Activated CD4-positive, alpha-beta T cell treated with anti-CD3 and anti-CD28 coated beads, Interleukin-2, Interleukin-4, amounts not matched to agents 100 ng/mL and 50 ng/mL, durations not matched to agents 16 hours and 8 hours (primary cell): Measurements from ENCODE around the gene ALG3.

ENCODE experiments used
- DNase-seq: peaks from one replicate; pipeline ENCODE4 v3.0.0-alpha.2; 2020; ENCODE audit warnings: low spot score

Gene ALG3

DNA sequence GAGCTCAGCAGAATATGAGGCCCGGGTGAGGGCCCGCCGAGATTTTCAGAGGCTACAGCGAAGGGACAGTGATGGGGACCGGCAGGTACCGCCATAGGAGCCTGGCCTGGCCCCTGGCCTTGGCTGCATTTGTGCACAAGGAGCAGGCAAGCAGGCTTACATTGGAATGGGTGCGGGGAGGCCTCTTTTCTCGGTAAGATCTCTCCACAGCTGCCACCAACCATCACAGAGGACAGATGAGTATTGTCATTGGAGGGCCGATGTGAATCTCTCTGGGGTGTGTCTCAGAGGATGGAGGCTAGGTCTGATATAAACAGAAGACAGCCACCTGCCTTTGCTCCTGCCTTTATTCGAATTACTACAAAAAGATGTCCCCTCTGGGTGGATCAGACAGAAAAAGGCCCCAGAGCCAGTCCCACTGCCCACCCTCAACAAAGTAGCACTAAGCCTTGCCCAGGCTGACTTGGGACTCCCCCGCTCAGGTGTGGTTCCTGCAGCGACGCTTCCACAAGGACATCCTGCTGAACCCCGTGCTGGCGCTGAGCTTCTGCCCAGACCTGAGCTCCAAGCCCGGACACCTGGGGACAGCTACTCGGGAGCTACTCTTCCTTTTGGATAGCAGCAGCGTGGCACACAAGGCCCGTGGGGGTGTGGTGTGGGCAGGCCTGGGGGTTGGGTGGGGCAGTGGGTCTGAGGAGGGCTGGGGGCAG, 13.9 kb downstream of the ALG3 start:
- DNase-seq: no peak

DNA sequence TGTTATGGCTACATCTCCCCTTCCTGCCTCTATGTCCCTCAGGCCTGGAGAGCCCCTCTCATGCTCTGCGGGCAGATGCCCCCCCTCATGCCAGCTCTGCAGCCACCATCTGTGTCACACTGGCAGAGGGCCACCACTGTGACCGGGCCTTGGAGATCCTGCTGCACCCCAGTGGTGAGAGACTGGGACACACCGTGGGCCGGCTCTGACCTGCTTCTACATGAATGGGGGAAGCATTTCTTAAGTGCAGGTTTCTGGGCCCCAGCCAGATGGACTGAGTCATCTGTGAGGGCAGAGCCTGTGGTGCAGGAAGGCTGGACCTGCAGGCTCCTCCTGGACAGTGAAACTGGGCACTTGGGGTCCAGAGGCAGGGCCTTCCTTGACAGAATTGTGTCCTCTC, 14.5 kb downstream of the ALG3 start:
- no peak for DNase-seq

DNA sequence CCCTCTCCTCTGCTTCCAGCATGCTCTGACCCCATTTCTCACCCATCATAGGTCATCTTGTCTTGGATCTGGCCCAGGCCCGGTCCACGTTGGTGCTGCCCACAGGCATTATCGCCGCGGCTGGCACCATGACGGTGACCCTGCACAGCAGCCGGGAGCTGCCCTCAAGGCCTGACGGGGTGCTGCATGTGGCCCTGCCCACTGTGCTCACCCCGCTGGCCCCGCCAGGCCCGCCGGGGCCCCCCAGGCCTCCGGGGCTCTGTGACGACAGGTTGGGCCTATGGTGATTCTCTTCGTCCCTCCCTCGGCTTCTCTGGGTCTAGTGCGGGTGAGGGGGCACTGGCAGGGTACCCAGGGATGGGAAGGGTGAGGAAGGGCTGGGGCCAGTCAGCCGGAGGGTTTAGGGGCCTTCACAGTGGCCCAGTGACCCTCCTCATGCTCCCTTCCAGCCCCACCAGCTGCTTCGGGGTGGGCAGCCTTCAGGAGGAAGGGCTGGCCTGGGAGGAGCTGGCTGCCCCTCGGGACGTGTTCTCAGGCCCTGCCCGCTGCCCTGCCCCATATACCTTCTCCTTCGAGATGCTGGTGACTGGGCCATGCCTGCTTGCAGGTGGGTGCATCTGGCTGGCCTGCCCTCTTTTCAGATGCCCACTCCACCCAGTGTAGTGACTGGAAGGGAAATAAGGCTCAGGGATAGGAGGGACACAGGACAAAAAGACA, 15.5 kb downstream of the ALG3 start:
- DNase-seq: no peak

DNA sequence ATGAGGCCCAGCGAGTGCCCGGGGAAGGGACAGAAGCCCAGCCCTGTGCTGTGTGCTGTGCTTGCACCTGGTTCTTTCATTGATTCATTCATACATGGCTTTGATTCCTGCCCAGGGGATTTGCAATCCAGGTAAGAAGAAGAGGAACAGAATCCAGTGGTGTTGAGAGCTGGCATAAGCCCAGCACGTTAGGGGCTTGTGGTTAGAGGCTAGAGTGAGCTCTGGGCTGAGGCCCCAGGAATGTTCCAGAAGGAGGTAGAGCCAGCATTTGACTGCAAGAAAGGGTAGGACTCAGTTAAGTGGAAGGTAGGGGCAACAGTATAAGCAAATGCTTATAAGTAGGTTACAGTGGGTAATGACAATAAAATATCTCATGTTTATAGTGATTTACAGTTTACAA, 17.1 kb downstream of the ALG3 start:
- no peak for DNase-seq

DNA sequence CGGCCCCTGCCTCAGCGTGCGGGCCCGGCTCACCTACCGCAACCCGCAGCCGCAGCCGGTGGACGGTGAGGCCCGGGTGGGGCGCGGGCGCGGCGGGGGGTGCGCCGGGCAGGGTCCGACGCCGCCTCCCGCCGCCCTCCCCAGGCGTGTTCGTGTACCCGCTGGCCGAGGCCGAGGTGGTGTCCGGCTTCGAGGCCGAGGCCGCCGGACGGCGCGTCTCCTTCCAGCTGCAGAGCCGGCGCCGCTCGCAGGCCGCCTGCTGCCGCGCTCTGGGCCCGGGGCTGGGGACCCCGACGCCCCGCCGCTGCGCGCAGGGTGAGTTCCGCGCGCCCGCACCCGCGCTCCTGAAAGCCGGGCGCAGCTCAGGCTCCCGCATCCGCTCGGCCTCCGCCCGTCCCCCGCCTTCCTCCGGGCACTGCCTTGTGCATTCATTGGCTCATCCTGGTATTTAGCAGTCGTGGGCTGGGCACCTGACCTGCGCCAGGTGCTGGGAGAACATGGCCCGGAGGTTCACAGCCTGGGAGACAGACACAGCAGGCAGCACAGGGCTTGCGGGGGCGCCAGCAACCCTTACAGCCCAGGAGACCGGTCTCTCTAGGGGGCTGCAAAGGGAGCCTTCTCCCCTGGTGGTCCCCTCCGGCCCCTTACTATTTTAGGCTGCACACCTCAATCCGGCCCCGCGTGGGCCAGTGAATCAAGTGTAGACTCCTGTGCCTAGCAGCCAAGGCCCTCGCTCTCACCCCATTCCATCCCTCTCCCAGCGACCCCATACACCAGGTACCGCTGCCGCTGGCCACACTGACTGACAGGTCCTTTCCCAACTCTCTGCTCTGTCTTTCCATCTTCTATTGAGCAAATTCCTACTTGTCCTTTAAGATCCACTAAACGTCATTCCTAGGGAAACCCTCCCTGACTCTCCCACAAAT, 17.9 kb downstream of the ALG3 start:
- DNase-seq: no peak

DNA sequence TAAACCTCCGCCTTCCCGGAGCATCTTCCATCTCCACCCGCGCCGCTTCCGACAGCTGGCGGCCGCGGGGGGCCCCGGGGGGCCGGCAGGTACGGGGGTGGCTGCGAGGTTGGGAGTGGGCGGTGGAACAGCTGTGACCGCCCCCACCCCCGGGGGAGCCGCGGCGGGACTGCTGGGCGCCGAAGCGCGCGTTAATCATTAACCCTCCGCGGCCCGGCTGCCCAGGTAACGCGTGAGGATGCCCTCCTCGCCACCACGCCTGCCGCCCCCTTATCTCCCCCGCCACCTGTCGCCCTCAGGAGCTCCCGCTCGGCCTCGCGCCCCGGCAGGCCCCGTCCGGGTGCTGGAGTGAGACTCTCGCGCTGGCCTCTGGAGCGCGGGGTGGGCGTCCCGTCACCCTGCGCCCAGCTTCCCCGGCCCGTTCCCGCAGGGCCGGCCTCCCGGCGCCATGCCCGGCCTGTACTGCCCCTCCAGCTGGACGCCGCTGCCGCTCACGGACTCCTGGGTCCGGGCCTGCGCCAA, 18.6 kb downstream of the ALG3 start:
- DNase-seq: no peak

DNA sequence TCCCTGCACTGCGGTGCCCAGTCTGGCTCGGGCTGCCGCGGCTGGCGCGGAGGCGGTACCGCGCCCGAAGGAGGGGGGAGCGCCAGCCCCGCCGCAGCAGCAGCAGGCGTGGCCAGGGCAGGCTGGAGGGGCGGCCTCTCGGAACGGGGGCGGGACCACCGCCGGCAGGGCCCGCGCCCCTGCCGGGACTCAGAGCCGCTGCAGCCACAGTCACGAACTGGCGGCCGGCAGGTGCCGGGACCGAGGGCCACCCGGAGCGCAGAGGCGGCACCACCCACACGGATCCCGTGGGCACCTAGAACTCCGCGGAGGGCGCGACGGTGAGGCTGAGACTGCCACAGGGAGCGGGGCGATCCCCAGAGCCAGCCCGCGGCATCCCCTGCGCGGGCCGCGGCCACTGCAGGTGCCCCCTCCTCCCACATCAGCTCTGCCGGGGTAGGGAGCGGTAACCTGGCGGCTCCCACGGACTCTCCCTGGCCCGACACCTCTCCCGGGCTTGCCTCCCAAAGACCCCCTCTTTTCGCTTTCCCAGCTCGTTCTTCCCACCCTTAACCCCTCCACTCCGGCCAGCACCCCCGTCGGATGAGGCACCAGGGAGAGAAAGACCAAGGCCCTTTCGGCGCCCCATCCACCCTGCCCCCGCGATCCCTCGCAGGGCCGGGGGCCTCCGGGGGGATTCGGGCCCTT, 19.2 kb downstream of the ALG3 start, which contains the start of gene VWA5B2:
VWA5B2 (plus strand) TSS at position 192 of the 687 bp plus-strand sequence. CDS start 944 bp downstream, outside the sequence.
- peak; percentile 39 for DNase-seq

DNA sequence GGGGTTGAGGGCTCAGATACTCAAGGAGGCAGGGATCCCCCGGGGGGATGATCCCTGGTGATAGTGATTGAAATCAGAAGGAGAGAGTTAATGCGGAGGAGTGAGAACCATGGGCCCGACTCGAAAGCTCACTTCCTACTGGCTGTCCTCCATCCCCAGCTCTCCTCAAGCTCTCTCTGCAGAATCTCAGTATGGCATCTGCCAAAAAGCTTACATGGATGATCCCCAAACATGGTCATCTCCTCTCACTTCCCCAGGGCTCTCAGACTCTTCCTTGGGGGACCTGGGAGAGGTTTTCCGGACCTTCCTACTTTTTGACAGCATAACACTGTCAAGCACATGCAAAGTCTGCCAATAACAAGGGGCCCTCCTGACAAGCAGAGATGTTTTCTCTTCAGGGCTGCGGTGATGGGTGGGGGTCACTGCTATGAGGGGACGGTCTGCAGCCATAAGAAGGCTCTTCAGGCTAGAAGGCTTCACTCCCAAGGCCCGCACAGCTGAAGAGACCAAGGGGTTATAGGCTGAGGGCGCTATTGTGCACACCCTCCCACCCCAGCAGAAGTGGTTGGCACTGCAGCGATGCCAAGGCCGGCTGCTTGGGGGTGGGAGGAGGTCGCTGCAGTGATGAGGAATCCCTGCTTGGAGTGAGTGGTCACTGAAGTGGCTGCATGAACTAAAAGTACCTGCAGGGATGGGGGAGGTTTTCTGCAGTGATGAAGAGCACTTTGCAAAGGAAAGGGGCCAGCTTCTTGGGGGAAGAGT, 20.2 kb downstream of the ALG3 start:
- DNase-seq: no peak

DNA sequence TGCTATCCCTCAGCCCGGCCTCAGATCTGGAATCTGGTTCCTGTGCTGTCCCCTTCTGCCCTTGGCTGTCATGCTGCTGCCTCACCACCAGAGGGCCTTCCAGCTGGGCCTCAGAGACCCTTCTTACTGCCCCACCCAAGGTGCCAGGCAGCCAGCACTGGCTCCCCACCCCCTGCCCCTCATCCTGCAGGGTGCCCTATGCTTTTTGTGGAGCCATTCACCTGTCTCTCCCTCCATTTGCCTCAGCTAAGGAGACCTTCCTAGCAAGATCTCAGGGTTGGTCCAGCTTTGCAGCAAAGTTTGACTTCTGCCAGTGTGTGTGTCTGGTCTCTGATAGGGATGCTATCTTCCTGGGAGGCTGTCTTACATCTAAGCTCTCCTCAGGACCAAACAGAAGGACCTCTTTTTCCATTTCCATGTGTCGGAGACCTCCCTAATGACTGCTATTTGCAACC, 21.3 kb downstream of the ALG3 start:
- peak; percentile 58 for DNase-seq

DNA sequence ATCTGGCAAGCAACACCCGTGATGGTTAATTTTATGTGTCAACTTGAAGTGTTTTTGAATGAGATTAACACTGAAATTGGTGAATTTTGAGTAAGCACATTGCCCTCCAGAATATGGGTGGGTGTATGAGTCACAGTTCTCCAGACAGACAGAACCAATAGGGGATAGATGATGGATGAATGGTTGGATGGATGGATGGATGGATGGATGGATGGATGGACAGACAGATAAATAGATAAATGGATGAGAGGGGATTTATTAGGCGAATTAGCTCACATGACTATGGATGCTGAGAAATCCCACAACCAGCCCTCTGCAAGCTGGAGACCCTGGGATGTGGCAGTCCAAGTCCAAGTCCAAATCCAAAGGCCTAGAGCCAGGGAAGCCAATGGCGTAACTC, 24.8 kb downstream of the ALG3 start:
- no peak for DNase-seq

DNA sequence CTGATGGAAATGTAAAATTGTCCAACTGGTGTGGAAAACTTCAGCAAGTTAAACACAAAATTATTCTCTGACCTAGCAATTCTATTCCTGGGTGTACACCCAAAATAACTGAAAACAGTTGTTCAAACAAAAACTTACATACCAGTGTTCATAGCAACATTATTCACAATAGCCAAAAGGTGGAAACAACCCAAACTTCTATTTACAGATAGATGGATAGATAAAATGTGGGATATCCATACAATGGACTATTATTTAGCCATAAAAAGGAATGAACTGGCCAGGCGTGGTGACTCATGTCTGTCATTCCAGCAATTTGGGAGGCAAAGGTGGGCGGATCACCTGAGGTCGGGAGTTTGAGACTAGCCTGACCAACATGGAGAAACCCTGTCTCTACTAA, 26.2 kb downstream of the ALG3 start:
- no peak for DNase-seq

DNA sequence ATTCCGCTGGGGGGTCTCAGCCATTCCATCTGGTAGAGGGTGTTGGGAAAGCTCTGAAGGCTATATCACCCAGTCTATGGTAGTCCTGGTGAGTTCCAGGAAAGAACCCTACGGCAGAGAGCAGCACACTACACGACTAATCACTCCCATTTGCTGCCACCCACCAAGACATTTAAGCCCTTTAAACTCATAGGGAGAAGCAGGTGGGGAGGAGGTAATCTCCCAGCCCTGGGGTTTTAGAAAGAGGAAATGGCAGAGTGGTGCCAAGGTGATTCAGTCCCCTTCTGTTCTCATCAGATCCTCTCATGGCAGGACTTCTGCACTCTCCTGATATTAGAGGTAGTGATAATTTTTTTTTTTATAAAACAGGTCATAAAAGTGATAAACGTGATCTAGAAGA, 29.9 kb downstream of the ALG3 start:
- no peak for DNase-seq

DNA sequence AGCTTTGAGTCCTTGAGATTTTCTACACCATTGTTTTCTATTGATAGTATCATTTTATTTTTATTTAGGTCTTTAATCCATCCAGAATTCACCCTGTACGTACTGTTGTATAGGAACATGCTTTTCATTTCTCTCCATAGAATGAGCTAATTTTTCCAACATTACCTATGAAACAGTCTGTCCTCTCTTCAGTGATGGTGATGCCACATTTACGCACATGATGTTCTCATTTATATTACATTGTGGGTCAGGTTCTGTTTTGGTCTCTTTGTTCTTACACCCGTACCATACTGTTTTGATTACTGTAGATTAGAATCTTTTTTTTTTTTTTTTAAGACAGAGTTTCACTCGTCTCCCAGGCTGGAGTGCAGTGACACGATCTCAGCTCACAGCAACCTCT, 37.0 kb downstream of the ALG3 start:
- no peak for DNase-seq

DNA sequence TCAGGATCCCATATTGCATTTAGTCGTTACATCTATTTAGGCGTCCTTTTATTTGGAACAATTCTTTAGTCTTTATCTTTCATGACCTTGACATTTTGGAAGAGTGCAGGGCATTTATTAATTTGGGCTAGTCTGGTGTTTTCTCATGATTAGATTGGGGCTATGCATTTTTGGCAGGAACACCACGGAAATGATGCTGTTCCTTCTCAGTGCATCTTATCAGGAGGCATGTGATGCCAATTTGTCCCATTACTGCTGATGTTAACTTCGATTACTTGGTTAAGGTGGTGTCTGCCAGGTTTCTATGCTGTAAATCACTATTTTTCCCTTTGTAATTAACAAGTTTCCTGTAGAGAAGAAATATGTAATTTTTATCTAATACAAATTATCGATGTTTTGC, 37.5 kb downstream of the ALG3 start:
- DNase-seq: no peak

DNA sequence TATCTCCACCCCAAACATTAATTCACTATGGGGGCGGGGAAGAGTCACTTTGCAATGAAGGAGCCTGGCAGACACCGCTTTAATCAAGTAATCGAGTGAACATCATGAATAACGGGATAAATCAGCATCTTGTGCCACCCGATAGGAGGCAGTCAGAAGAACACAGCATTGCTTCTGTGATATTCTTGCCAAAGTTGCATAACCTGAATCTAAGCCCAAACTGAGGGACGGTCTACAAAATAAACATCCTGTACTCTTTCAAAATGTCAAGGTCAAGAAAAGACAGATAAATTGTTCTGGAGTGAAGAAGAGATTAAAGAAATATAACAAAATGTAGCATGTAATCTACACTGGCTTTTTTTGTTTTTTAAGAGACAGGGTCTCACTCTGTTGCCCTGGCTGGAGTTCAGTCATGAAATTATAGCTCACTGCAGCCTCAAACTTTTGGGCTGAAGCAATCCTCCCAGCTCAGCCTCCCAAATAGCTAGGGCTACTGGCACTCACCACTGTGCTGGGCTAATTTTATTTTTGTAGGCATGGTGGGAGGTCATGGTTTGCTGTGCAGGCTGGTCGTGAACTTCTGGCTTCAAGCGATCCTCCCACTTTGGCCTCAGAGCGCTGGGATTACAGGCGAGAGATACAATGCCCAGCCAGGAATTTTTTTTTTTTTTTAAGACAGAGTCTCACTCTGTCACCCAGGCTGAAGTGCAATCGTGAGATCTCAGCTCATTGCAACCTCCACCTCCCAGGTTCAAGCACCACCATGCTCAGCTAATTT, 39.4 kb downstream of the ALG3 start:
- DNase-seq: no peak

DNA sequence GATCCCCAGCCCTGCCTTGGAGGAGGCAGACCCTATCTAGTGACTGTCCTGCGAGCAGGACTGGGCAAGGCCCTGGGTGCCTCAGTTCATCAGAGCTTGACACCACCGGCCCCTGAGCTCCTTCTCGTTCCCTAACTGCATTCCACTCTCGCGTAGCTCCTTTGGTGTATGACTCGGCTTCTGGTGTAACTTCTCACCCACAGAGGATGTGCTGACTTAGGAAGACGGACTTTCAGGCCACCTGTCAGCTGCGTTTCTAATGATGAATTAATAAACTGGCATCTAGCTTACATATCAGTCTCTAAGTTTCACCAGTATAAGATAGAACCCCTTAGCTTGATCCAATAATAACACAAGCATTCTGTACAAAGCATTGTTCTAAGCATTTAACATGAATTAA, 45.2 kb downstream of the ALG3 start:
- DNase-seq: no peak

DNA sequence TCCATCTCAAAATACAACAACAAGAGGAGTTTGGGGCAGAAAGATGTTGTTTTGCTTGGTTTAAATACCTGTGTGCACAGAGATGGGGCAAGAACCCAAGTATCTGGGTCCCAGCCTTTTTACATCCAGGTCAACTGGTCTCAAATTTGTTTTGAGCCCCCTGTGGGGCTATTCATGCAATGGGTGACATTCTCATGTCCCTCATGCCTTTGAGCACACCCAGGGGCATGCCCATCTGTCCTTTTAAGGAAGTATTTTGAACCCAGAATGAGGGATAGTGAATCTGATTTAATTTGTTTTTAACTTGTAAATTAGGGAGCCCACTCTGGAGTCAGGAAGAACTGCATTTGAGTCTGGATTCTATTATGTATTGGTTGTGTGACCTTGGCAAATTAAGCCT, 47.9 kb downstream of the ALG3 start:
- no peak for DNase-seq

DNA sequence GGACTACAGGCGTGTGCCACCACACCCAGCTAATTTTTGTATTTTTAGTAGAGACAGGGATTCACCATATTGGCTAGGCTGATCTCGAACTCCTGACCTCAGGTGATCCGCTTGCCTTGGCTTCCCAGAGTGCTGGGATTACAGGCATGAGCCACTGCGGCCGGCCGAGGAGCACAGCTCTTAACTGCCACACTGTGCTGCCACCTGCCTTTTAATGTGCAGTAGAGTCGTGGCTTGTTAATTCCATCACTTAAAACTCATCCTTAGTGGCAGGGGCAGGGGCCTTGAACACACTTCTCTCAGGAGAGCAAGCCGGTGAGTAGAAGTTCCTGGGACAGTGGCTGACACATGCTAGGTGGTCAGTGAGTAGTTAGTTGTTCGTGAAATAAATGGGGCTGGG, 50.3 kb downstream of the ALG3 start:
- DNase-seq: no peak

DNA sequence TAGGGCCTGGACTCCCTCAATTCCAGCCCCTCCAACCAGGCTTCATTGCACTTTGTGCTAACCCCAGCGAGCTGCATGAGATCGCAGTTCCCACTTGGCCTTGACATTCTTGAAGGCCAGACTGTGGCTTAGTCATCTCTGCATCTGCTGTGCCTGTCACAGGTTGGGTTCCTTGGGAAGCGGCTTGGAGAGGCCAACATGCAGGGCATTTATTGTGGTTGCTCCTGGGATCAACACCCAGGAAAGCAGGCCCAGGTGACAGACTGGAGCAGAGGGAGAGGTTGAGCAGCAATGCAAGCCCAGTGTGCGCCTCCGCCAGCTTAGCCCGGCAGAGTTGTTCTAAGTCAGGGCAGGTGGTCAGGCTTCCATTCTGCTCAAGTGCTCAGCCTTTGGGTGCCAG, 52.2 kb downstream of the ALG3 start:
- DNase-seq: no peak

DNA sequence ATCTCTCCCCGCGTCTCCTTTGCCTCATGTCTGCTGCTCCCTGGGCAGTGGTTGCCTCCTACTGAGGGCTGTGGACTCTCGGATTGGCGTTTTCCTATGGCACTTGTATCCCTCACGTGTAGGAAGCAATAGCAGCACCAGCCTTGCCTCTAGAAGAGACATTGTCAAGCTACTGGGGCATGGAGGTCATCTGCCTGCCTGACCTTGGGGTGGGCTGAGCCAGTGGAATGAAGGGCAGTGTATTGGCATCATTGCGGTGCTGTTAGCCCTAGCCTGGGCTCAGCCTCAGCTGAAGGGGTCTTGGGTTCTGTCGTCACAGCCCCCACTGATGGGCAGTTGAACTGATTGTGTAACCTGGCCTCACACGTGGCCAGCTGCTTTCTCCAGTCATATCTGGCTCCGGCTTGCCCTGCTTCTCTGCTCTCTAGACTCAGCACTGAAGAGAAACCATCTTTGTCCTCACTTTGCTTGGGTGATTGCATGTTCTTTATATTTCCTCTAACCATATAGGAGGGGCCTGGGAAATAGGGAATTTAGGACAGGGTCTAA, 54.7 kb downstream of the ALG3 start:
- DNase-seq: no peak
